ENCODE results near the gene ZC3H18.

GRCh38 chr16:88631384-88631783 is 61.2 kb downstream of the ZC3H18 start:
- no peak for TF ChIP-seq CTCF (IDR thresholded peaks at IDR 0.05)
- TF ChIP-seq POLR2A (IDR thresholded peaks at IDR 0.05), result no peak
- no peak for TF ChIP-seq POLR2AphosphoS5 (IDR thresholded peaks at IDR 0.05; ENCODE audit: insufficient read depth in 1 of 2, low read depth in 1 of 2)
